GM19239 (cell line): ENCODE results near the gene TNRC18.
A peak's percentile ranks its signal among the peaks of the same experiment; 100 is the strongest.

Experiments
- DNase-seq: peaks from one replicate; pipeline ENCODE4 v3.0.0; 2011; ENCODE audit warnings: low spot score; ENCODE audit not compliant: insufficient read length
- FAIRE-seq: peaks from 2 replicates; lab custom pipeline; 2011; peaks lifted over from hg19 to GRCh38; lab: Jason Lieb, UNC

The TNRC18 gene

GRCh38 chr7:5452937-5453540 lies 29.4 kb upstream of the TNRC18 start:
- FAIRE-seq (no peak), DNase-seq (no peak)

GRCh38 chr7:5452470-5452899 lies 28.9 kb upstream of the TNRC18 start:
- FAIRE-seq (no peak), DNase-seq (no peak)

- FAIRE-seq (no peak), DNase-seq (no peak)
These were observed 27.8 kb upstream of the TNRC18 start for GRCh38 chr7:5451391-5451790.

- no peak for DNase-seq
- FAIRE-seq: no peak
These were observed 27.1 kb upstream of the TNRC18 start for GRCh38 chr7:5450549-5451327.

- DNase-seq (no peak), FAIRE-seq (no peak)
These were observed 24.9 kb upstream of the TNRC18 start for GRCh38 chr7:5448378-5449037.

GRCh38 chr7:5445981-5446594 lies 22.5 kb upstream of the TNRC18 start:
- DNase-seq (no peak), FAIRE-seq (no peak)

- DNase-seq: no peak
- no peak for FAIRE-seq
These were observed 20.0 kb upstream of the TNRC18 start for GRCh38 chr7:5443678-5444077.

GRCh38 chr7:5442757-5443305 lies 19.2 kb upstream of the TNRC18 start:
- FAIRE-seq (no peak), DNase-seq (no peak)

- no peak for DNase-seq
- no peak for FAIRE-seq
These were observed 18.3 kb upstream of the TNRC18 start for GRCh38 chr7:5441840-5442503.

GRCh38 chr7:5439572-5440496 lies 16.2 kb upstream of the TNRC18 start:
- DNase-seq (no peak), FAIRE-seq (no peak)

GRCh38 chr7:5439209-5439571 lies 15.6 kb upstream of the TNRC18 start:
- no peak for DNase-seq
- FAIRE-seq: no peak

GRCh38 chr7:5437987-5438386 lies 14.4 kb upstream of the TNRC18 start:
- FAIRE-seq: no peak
- no peak for DNase-seq

GRCh38 chr7:5437348-5437892 lies 13.8 kb upstream of the TNRC18 start:
- DNase-seq (no peak), FAIRE-seq (no peak)

- FAIRE-seq (no peak), DNase-seq (no peak)
These were observed 12.5 kb upstream of the TNRC18 start for GRCh38 chr7:5436003-5436678.

GRCh38 chr7:5435291-5436002 lies 11.8 kb upstream of the TNRC18 start:
- DNase-seq (no peak), FAIRE-seq (peak; percentile 47)

GRCh38 chr7:5433181-5433580 lies 9.5 kb upstream of the TNRC18 start:
- FAIRE-seq: no peak

GRCh38 chr7:5432691-5433090 lies 9.1 kb upstream of the TNRC18 start:
- DNase-seq (no peak), FAIRE-seq (no peak)

More at GRCh38 chr7:5433181-5433580, 9.5 kb upstream of the TNRC18 start:
- DNase-seq: no peak

- no peak for DNase-seq
- FAIRE-seq: no peak
These were observed 8.0 kb upstream of the TNRC18 start for GRCh38 chr7:5431560-5432015.
